Stimulated activated CD4-positive, alpha-beta T cell treated with anti-CD3 and anti-CD28 coated beads, Interleukin-1b, Interleukin-23, amount 100 ng/mL, for 24 hours (primary cell): ENCODE data around the gene SCGB2A2.

Experiments
- DNase-seq, 4 experiments: peaks; one replicate each; pipeline ENCODE4 v3.0.0-alpha.2; 2020; ENCODE audit warnings: low read depth in 4 of 4, low spot score in 1 of 4

Gene SCGB2A2

DNA sequence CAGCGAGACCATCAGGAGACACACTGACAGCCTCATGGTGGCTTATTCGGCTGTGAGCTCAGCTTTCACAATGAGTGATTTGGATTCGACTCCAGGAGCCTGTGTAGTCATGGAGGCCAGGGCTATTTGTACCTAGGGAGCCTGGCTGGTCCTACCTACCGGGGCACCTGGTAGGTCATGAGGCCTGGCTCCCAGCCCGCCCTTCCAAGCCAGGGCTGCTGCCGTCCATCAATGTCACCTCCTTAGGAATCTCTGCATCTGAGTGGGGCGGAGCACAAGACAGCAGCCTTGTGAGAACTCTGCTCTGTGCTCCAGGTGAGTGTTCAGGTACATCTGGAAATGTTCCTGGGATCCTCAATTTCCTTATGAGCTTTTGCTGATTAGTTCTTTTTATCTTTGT, 29.0 kb downstream of the SCGB2A2 start, which contains the start of gene SCGB1D4:
TSS of gene SCGB1D4 (minus strand) at position 101 of the 400 bp plus-strand sequence. CDS start at position 36, 65 bp downstream.
- no peak for DNase-seq

DNA sequence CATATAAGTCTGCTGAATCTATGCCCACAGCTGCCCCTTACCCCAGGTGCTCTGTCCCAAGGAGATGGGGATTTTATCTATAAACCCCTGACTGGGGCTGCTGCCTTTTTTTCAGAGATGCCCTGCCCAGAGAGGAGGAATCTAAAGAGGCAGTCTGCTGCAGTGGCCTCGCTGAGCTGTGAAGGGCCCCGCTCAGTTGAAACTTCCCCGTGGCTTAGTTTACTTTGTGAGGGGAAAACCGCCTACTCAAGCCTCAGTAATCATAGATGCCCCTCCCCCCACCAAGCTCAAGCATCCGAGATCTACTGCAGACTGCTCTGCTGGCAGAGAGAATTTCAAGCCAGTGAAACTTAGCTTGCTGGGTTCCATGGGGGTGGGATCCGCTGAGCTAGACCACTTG, 36.3 kb downstream of the SCGB2A2 start:
- no peak for DNase-seq

GRCh38 chr11:62307950-62308349, 38.0 kb downstream of the SCGB2A2 start:
- no peak for DNase-seq

- no peak for DNase-seq
Measured at GRCh38 chr11:62309991-62310390, 40.0 kb downstream of the SCGB2A2 start.

GRCh38 chr11:62315431-62315830, 45.5 kb downstream of the SCGB2A2 start:
- no peak for DNase-seq

- no peak for DNase-seq
Measured at GRCh38 chr11:62322524-62322923, 52.6 kb downstream of the SCGB2A2 start.
